ENCODE measurements around the gene HDDC2.

HDDC2 gene

GRCh38 chr6:125314009-125314581 is 12.3 kb upstream of the HDDC2 start:
- TF ChIP-seq, protein P1, sequence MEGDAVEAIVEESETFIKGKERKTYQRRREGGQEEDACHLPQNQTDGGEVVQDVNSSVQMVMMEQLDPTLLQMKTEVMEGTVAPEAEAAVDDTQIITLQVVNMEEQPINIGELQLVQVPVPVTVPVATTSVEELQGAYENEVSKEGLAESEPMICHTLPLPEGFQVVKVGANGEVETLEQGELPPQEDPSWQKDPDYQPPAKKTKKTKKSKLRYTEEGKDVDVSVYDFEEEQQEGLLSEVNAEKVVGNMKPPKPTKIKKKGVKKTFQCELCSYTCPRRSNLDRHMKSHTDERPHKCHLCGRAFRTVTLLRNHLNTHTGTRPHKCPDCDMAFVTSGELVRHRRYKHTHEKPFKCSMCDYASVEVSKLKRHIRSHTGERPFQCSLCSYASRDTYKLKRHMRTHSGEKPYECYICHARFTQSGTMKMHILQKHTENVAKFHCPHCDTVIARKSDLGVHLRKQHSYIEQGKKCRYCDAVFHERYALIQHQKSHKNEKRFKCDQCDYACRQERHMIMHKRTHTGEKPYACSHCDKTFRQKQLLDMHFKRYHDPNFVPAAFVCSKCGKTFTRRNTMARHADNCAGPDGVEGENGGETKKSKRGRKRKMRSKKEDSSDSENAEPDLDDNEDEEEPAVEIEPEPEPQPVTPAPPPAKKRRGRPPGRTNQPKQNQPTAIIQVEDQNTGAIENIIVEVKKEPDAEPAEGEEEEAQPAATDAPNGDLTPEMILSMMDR (conservative IDR thresholded peaks at IDR 0.05): peak; percentile 86
- no peak overlapping the region for H3K27ac ChIP-seq

- H3K27ac ChIP-seq: no peak overlapping the region
- TF ChIP-seq, protein P1 (conservative IDR thresholded peaks at IDR 0.05): no peak
These were observed 11.2 kb upstream of the HDDC2 start for GRCh38 chr6:125312950-125313349.

- TF ChIP-seq, protein P1 (conservative IDR thresholded peaks at IDR 0.05): no peak
- no peak overlapping the region for H3K27ac ChIP-seq
These were observed 10.7 kb upstream of the HDDC2 start for GRCh38 chr6:125312478-125312877.

- H3K27ac ChIP-seq: no peak overlapping the region
- TF ChIP-seq, protein P1 (conservative IDR thresholded peaks at IDR 0.05): peak; percentile 81
These were observed 9.4 kb upstream of the HDDC2 start for GRCh38 chr6:125310994-125311649.

DNA sequence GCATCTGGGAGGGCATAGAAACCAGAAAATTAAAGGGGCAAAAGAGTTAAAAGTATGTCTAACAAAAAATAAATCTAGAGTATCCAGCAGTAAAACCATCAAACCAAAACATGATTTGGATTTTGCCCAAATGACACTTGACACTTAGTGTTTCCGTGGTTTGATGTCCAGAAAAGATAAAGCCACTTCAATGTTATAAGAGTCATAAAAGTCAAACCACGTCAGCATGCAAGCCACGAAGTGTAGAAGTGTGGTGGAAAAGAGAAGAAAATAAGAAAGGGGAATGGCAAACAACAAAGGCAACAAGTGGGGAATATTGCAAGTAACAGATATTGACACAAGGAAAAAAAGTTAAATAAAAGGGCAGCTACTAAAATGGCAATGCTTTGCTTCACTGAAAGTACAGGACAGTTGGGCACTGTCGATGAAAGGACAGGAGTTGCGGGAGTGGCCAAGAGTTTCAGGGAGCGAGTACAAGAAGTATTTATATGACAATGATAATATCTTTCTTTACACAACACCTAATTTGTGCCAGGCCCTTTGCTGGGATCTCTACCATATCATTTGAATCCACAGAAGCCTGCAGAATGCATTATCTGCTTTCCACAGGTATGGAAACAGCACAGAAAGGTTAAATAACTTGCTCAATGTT is 6.3 kb upstream of the HDDC2 start:
- H3K27ac ChIP-seq: no peak overlapping the region
- TF ChIP-seq, protein P1 (conservative IDR thresholded peaks at IDR 0.05): no peak

GRCh38 chr6:125307150-125307838 is 5.5 kb upstream of the HDDC2 start:
- TF ChIP-seq, protein P1 (conservative IDR thresholded peaks at IDR 0.05): no peak
- H3K27ac ChIP-seq: no peak overlapping the region

- no peak overlapping the region for H3K27ac ChIP-seq
These were observed 5.0 kb upstream of the HDDC2 start for GRCh38 chr6:125306756-125307149.

More at GRCh38 chr6:125306756-125307149, 5.0 kb upstream of the HDDC2 start:
- TF ChIP-seq, protein P1 (conservative IDR thresholded peaks at IDR 0.05): no peak
